NAMALWA (cell line): ENCODE measurements around the gene COL4A6.

ENCODE experiments used
- DNase-seq: peaks from one replicate; pipeline ENCODE4 v3.0.0-alpha.2; 2015; ENCODE audit warnings: low spot score

Gene COL4A6

DNA sequence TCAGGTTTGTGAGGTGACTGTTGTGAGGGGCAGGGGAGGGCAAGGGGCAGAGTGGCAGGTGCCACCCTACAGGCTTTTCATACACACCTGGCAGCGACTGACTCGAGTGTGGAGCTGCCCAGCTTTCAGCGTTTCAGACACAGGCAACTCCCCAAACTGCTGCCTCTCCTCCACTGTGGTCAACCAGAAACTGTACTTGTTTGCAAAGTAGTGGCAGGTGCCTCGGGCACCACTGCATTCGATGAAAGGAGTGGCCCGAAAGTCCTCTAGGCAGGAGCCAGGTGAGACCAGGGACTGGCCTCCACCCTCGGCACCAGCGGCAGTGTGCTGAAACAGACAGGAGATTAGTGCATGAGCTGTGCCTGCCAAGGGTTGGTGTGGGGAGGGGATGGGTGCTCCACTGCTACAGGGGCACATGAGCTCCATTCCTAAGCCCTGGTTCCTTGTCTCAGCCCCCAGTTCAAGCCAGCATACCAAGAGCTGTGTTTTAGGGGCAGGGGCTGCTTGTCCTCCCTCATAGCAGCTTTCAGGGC is 281.2 kb downstream of the COL4A6 start:
- no peak for DNase-seq

GRCh38 chrX:108156082-108156481 is 282.1 kb downstream of the COL4A6 start:
- DNase-seq = no peak

DNA sequence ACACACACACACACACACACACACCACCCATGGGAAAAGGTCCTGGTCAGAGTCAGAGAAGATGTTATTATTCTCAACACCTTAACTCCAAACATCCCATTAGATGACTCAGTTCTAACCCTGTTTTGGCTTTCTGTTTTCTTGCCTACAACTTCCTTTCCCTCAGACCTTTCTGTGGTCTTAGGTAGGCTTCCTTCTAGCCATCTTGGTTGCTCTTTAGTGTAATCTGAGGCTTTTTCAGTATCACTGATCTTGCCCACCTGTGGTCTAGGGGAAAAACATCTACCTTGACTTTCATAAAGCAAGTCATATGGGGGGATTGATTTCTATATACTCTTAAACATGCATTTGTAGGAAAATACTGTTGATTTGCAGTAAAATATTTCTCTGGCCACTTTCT is 289.7 kb downstream of the COL4A6 start:
- no peak for DNase-seq

- DNase-seq = peak; percentile 26
Measured at GRCh38 chrX:108138814-108139702, 299.2 kb downstream of the COL4A6 start.

- no peak for DNase-seq
Measured at GRCh38 chrX:108134724-108135123, 303.5 kb downstream of the COL4A6 start.

DNA sequence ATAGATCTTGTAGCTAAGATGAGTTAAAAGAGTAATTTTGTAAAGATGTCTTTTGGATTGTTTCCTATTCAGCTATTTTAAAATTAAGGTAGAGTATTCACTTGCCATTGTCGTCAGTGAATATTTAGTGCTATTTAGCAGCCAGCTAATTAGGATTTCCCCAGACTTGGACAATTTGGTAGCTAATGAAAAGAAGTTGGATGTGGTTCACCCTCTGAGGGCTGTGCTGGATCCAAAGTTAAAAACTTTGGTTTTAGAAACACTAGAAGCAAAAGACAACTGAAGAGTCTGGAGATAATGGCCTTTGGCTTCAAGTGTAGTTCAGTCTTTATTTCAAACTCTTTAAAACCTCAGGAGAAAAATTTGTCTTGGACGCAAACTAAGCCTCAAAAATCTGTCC is 305.3 kb downstream of the COL4A6 start:
- DNase-seq = no peak

DNA sequence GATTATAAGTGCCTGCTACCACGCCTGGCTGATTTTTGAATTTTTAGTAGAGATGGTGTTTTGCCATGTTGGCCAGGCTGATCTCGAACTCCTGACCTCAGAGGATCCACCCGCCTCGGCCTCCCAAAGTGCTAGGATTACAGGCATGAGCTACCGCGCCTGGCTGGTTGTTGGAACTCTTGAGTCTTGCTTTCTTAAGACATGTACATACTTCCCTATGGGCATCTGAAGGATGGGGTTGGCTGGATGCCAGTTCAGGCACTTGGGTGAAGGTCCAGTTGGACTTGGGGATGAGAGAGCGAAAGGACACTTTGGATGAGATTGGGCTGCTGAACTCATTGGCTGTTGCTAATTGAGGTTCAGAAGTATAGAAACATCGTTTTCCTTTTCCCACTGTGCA is 306.2 kb downstream of the COL4A6 start:
- DNase-seq = no peak

DNA sequence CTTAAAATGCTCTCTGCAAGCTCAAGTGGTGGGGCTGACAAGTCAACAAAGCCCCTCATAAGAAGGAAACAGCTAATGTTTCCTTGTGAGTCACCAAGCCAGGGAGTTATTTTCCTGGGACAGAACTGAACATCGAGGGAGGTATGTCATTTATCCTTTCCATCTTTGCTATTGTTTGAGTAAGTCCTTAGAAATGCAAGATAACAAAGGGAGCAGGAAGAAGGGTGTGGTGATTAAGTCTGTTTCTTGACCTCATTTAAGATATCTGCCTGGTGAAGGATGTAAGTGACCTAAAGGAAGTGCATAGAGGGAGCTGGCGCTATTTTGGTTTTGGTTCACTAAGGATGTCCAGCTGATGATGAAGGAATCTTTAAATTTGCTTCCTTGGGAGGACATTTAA is 306.8 kb downstream of the COL4A6 start:
- no peak for DNase-seq

DNA sequence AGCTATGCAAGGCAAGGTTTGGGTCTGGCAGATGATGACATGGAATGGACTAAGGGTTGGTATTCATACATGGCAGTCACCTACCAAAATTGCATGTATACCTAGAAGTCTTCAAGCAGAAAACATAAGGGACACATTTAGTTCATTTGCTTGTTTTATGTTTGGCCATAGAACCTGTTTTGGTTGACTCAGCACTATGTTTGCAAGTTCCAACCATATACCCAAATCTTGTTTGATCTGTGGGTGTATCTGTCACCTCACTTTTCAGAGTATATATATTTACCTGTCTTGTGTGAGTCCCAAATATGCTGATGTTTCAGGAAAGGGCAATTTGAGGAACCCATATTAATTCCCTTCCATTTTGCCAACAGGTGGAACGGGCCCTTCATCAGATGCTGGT is 307.3 kb downstream of the COL4A6 start:
- DNase-seq = no peak

DNA sequence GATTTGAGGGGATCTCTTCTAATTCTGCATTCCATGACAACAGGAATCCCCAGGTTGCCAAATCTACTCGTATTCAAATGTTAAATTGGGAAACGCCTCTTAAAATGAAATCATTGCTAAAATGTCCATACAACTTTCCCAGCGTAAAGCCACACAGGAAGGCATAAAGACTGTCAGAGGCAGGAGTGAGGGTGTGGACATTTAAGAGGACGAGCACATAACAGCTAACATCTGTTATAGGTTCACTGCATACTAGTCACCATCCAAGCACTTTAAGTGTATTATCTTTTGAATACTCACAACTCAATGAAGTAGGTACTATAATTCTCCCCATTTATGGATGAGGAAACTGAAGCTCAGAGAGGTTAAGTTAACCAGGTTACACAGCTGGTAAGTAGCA is 311.1 kb downstream of the COL4A6 start:
- no peak for DNase-seq

DNA sequence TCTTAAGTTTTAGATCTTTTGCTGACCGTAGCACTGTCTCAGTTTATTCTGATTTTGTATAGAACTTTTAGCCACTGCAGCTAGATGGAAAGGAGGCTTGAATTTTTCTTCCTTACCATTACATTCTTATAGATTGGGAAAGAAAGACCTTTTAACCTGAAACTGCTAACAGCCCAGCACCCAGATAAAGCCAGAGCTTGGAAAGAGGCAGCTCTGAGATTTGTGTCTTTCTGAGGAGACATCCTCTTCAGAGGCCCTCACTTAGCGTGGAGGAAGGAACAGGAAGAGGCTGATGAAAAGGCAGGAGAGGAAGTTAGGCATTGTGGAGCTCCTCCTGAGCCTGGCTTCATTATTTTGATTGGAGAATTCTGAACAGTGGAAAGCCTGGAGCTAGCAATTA is 311.6 kb downstream of the COL4A6 start:
- no peak for DNase-seq

DNA sequence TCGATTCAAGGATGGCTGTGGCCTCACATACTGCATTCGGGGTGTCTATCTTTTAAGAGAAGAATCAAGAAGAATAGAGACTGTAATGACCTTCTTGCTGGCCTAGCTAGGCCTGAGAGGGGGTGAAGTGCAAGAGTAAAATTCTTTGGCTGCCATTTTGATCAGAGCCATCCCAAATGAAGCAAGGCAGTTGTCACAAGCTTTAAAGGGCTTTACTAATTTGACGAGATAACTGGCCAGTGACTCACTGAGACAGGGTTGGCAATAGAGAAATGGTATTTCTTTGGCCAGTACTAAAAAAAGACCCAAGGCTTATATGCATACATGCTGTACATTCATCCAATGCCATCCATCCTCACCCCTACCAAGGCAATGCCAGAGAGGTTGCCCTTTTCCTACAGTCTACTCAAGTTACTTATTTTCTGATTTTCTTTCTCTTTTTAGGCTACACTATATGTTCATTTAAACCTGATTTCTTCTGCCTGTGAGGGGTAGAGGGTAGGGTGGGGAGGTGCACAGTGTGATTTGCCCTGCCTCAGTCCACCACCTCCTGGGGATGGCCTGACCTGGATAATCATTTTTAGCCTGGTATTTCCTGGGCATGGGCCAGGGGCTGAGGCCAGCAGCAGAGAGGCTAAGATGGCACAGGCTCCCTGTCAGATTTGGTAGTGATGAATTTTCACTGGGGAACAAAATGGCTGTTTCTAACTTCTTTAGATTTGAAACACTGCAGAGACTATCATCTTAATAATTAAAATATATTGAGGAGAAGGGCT is 314.4 kb downstream of the COL4A6 start:
- DNase-seq = no peak

GRCh38 chrX:108122748-108123147 is 315.5 kb downstream of the COL4A6 start:
- DNase-seq = no peak

DNA sequence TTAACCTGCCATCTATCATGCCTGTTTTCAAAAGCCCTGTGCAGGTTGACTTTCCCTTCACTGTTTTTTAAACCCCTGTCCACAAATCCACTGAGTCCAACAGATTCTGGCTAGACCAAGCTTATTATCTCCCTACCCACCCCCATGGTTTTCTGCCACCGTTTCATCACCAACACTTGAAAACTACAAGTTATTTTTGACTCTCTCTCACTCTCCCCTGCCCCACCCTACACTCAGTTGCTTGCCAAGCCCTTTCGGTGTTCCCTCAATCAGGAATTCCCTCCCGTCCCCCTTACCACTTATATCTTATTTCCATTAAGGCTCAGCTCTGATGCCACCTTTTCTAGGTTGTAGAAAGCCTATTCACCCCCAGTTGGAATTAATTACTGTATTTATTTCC is 316.9 kb downstream of the COL4A6 start:
- DNase-seq = no peak

DNA sequence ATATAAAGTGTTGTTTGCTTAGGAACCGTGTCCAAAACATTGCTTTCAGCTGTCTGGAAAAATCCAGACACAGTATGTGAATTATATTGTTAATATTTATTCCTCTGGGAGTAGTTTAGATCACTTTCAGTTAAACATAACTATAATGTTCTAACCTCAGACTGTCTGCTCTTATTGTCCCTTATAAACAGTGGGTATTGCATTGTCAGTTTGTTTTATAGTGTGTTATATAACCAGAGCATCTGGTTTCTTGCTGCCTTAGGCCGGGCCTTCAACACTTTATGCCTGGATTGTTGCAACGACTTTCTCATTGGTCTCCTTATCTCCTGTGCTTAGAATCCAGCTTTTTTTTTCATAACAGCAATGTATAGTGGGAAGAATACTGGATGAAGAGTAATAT is 320.2 kb downstream of the COL4A6 start:
- DNase-seq = no peak

DNA sequence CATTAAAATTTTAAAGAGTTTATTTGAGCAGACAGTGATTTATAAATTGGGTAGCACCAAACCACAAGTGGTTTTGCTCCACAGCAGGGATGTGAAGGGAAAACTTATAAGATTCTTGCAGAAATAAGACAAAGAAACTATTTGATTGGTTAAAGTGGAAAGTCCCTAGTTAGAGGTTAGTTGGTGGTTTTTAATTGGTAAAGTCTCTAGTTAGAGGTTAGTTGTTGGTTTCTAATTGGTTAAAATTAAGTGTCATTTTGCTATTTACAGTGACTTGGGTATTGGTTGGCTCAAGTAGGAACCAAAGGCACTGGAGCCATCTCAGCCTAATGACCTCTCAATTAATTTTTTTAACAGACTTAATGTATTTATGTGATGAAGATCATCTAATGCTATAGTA is 323.7 kb downstream of the COL4A6 start:
- no peak for DNase-seq
